ENCODE measurements around the gene SHC3. TPM values are rescaled to one million over a fixed set of nuclear protein-coding genes. Genes with fewer than 3 reads are reported as not detected.
A peak's percentile ranks its signal among the peaks of the same experiment; 100 is the strongest.

The SHC3 gene
- total and polyA plus RNA-seq, 2 donors from 2014 or later: 0.95 to 1.5 TPM

DNA sequence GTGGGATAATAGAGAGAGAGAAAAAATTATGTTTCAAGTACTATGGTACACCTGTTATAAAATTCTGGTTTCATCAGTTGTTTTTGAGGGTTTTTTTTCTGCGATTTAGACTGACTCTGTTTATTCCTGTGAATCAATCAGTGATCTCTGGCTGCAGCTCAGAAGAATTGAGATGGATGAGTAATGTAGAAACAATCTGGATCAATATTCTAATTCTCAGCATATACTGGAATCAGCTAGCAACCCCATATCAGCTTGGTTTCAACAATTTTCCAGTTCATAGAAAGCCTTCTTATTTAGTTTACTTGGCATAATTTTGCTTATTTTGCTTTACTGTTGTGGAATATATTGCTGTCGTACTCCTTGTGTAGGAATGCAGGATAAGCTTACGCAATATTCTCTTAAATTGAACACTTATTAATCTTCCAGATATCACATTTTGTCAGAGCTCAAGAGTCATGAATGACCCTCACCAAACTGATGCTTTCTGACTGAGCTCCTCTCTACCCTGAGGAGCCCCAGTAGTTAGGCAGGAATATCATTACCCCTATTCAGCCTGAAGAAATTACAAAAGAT is 42.9 kb downstream of the SHC3 start:
- no peak overlapping the region for H3K9ac ChIP-seq (ENCODE audit: low read length in 3 of 3)
- TF ChIP-seq, protein P1, sequence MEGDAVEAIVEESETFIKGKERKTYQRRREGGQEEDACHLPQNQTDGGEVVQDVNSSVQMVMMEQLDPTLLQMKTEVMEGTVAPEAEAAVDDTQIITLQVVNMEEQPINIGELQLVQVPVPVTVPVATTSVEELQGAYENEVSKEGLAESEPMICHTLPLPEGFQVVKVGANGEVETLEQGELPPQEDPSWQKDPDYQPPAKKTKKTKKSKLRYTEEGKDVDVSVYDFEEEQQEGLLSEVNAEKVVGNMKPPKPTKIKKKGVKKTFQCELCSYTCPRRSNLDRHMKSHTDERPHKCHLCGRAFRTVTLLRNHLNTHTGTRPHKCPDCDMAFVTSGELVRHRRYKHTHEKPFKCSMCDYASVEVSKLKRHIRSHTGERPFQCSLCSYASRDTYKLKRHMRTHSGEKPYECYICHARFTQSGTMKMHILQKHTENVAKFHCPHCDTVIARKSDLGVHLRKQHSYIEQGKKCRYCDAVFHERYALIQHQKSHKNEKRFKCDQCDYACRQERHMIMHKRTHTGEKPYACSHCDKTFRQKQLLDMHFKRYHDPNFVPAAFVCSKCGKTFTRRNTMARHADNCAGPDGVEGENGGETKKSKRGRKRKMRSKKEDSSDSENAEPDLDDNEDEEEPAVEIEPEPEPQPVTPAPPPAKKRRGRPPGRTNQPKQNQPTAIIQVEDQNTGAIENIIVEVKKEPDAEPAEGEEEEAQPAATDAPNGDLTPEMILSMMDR (IDR thresholded peaks at IDR 0.05; ENCODE audit: borderline replicate concordance, extremely low read depth, insufficient read depth): no peak
- peaks cover 0 to 3% (median 0%) of the 10 kb centered on the region in 3 donors for H3K9me3 ChIP-seq (ENCODE audit: control insufficient read depth in 2 of 3, insufficient read depth in 1 of 3, low read length in 3 of 3)
- H3K36me3 ChIP-seq (ENCODE audit: control insufficient read depth in 2 of 3, insufficient read depth in 3 of 3, low read length in 3 of 3): no peaks in the 10 kb centered on the region
- H3K4me1 ChIP-seq (ENCODE audit: control insufficient read depth in 2 of 3, insufficient read depth in 2 of 3, low read depth in 1 of 3, low read length in 3 of 3): no peaks in the 10 kb centered on the region
- no peak for FAIRE-seq
- no peak for DNase-seq
- no peak overlapping the region for H3K27ac ChIP-seq (ENCODE audit: low read depth in 2 of 2, low read length in 2 of 2)
- no peaks in the 10 kb centered on the region for H3K27me3 ChIP-seq (ENCODE audit: control insufficient read depth, insufficient read depth, low read length)
- intact Hi-C loops (cut with DNase I): no loop called here
- no peak overlapping the region for H3K4me3 ChIP-seq (ENCODE audit: low read length in 3 of 3)

DNA sequence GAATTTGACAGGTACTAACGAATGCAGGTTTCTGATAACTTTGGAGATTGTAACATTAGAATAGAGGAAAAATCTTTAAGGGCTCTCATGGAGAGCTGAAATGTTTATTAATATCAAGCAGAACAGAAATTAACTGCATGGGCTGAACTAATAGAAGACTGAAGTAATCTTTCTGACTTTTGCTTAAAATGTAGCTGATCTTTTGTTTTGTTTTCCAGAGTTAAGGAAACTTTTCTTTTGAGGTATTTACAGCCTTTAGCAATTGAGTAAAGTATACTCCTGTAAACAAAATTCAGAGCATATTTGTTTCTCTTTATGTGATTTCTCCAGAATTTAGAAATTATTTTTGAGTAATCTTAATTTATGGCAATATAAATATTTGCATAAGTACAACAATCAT is 43.9 kb downstream of the SHC3 start:
- no peak for FAIRE-seq
- Histone ChIP-seq H3K27me3 (ENCODE audit: control insufficient read depth, insufficient read depth, low read length) (no peaks in the 10 kb centered on the region), H3K4me3 (ENCODE audit: low read length in 3 of 3) (no peak overlapping the region), H3K4me1 (ENCODE audit: control insufficient read depth in 2 of 3, insufficient read depth in 2 of 3, low read depth in 1 of 3, low read length in 3 of 3) (no peaks in the 10 kb centered on the region), H3K27ac (ENCODE audit: low read depth in 2 of 2, low read length in 2 of 2) (no peak overlapping the region), H3K36me3 (ENCODE audit: control insufficient read depth in 2 of 3, insufficient read depth in 3 of 3, low read length in 3 of 3) (no peaks in the 10 kb centered on the region), H3K9me3 (ENCODE audit: control insufficient read depth in 2 of 3, insufficient read depth in 1 of 3, low read length in 3 of 3) (peaks cover 0 to 3% (median 0%) of the 10 kb centered on the region in 3 donors), H3K9ac (ENCODE audit: low read length in 3 of 3) (no peak overlapping the region)
- intact Hi-C loops (cut with DNase I): no loop called here
- TF ChIP-seq, protein P1 (IDR thresholded peaks at IDR 0.05; ENCODE audit: borderline replicate concordance, extremely low read depth, insufficient read depth): no peak
- DNase-seq: no peak

DNA sequence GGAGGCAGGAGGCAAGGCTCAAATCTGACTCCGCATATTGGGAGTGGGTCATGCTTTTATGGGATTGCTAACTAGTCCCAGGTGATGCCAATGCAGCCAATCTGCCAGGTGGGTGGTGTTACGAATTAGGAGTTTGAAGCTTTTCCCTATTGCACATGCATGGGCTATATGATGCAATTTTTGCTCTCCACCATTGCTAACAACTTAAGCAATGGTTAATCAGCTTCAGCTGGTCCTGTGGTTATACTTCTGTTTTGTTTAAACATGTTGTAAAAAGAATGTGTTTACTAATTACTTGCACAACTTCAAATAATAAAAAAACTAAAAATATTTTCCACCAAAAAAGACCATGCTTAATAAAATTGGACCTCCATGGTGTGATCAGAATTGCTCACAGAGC is 55.7 kb downstream of the SHC3 start:
- TF ChIP-seq, protein P1 (IDR thresholded peaks at IDR 0.05; ENCODE audit: borderline replicate concordance, extremely low read depth, insufficient read depth): no peak
- intact Hi-C loops (cut with DNase I): no loop called here
- Histone ChIP-seq H3K4me3 (ENCODE audit: low read length in 3 of 3) (no peak overlapping the region), H3K36me3 (ENCODE audit: control insufficient read depth in 2 of 3, insufficient read depth in 3 of 3, low read length in 3 of 3) (no peaks in the 10 kb centered on the region), H3K4me1 (ENCODE audit: control insufficient read depth in 2 of 3, insufficient read depth in 2 of 3, low read depth in 1 of 3, low read length in 3 of 3) (no peaks in the 10 kb centered on the region), H3K9ac (ENCODE audit: low read length in 3 of 3) (no peak overlapping the region), H3K9me3 (ENCODE audit: control insufficient read depth in 2 of 3, insufficient read depth in 1 of 3, low read length in 3 of 3) (no peaks in the 10 kb centered on the region), H3K27me3 (ENCODE audit: control insufficient read depth, insufficient read depth, low read length) (no peaks in the 10 kb centered on the region), H3K27ac (ENCODE audit: low read depth in 2 of 2, low read length in 2 of 2) (no peak overlapping the region)
- DNase-seq (no peak), FAIRE-seq (no peak)

DNA sequence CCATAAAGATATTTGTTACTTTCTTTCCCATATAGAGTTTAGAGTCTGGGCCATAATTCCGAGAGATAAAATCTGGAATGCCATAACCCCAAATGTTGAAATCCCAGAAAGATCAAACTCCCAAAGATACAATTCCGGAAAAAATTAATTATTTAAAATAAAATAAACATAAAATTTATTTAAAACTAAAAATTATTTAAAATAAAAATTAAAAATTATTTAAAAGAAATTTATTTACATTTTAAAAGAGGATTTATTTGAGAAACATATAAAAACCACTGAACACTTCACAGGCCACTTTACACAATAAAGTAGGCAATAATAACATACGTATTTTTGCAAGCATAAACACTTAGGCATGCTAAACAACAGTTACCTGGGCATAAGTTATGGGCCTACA is 57.9 kb downstream of the SHC3 start:
- intact Hi-C loops (cut with DNase I): no loop called here
- DNase-seq: no peak
- Histone ChIP-seq H3K4me1 (ENCODE audit: control insufficient read depth in 2 of 3, insufficient read depth in 2 of 3, low read depth in 1 of 3, low read length in 3 of 3) (no peaks in the 10 kb centered on the region), H3K27ac (ENCODE audit: low read depth in 2 of 2, low read length in 2 of 2) (no peak overlapping the region), H3K27me3 (ENCODE audit: control insufficient read depth, insufficient read depth, low read length) (no peaks in the 10 kb centered on the region), H3K36me3 (ENCODE audit: control insufficient read depth in 2 of 3, insufficient read depth in 3 of 3, low read length in 3 of 3) (no peaks in the 10 kb centered on the region), H3K4me3 (ENCODE audit: low read length in 3 of 3) (no peak overlapping the region), H3K9me3 (ENCODE audit: control insufficient read depth in 2 of 3, insufficient read depth in 1 of 3, low read length in 3 of 3) (no peaks in the 10 kb centered on the region), H3K9ac (ENCODE audit: low read length in 3 of 3) (no peak overlapping the region)
- FAIRE-seq: peak; percentile 86
- TF ChIP-seq, protein P1 (IDR thresholded peaks at IDR 0.05; ENCODE audit: borderline replicate concordance, extremely low read depth, insufficient read depth): no peak

Measured in kidney (tissue), 14 donors.